HepG2 (cell line): Measurements from ENCODE around the gene CD300A. TPM values are rescaled to one million over a fixed set of nuclear protein-coding genes. Genes with fewer than 3 reads are reported as not detected.
A peak's percentile ranks its signal among the peaks of the same experiment; 100 is the strongest.

Experiments
- CBX5 ChIP-seq: sonication (generic); formaldehyde crosslinking; IDR thresholded peaks from 2 replicates; pipeline ENCODE4 v1.4.0; 2020; ENCODE audit warnings: missing genetic modification reagents, borderline replicate concordance
- HNRNPUL1 ChIP-seq: fragments of 200-400 bp; formaldehyde crosslinking; IDR thresholded peaks from 2 replicates; pipeline ENCODE4 v1.6.1; 2017; ENCODE audit warnings: low read depth, mild to moderate bottlenecking, low read length, moderate library complexity
- KDM5A ChIP-seq: fragments of 200-600 bp; sonication (generic); IDR thresholded peaks from 2 replicates; pipeline ENCODE4 v1.7.0; 2018; ENCODE audit warnings: antibody characterized with exemption, mild to moderate bottlenecking, low read length, borderline replicate concordance
- KMT2B ChIP-seq: IDR thresholded peaks from 2 replicates; pipeline ENCODE4 v1.6.1; 2016; ENCODE audit warnings: missing genetic modification reagents, missing compliant biosample characterization
- MLLT10 ChIP-seq: sonication (generic); formaldehyde crosslinking; IDR thresholded peaks from 2 replicates; pipeline ENCODE4 v1.4.0; 2020; ENCODE audit warnings: missing genetic modification reagents
- NRL ChIP-seq: sonication (generic); formaldehyde crosslinking; IDR thresholded peaks from 2 replicates; pipeline ENCODE4 v1.5.0; 2020; ENCODE audit warnings: missing genetic modification reagents, mild to moderate bottlenecking, moderate library complexity, borderline replicate concordance
- PCBP1 ChIP-seq: fragments of 200-400 bp; formaldehyde crosslinking; IDR thresholded peaks from 2 replicates; pipeline ENCODE4 v1.6.1; 2017; ENCODE audit warnings: mild to moderate bottlenecking, low read depth, low read length, borderline replicate concordance
- RFXANK ChIP-seq: IDR thresholded peaks from 2 replicates; pipeline ENCODE4 v1.6.1; 2016
- SIN3A ChIP-seq: IDR thresholded peaks from 2 replicates; pipeline ENCODE4 v1.6.1; 2011; ENCODE audit warnings: low read depth, mild to moderate bottlenecking, control low read depth, low read length, borderline replicate concordance
- ZBTB21 ChIP-seq: sonication (generic); formaldehyde crosslinking; IDR thresholded peaks from 2 replicates; pipeline ENCODE4 v1.4.0; 2020; ENCODE audit warnings: missing genetic modification reagents
- ZNF335 ChIP-seq: sonication (generic); formaldehyde crosslinking; IDR thresholded peaks from 2 replicates; pipeline ENCODE4 v1.4.0; 2020; ENCODE audit warnings: missing genetic modification reagents
- polyA plus RNA-seq, 8 experiments: library from polyadenylated mRNA; depleted of rRNA in 3 of 8; stranded (reverse) in 7 of 8; unstranded in 1 of 8; fragments of >200 nt; fragmentation: Illumina TruSeq in 4 of 8; extraction: Trizol in 4 of 8; gene quantifications; 2 replicates each; pipeline versions ENCODE4 v1.2.1 to v1.2.3, GENCODE V29; 2011 to 2016; ENCODE audit warnings: low read depth in 4 of 8, missing spikeins in 1 of 8, mixed read lengths in 1 of 8; ENCODE audit not compliant: insufficient read depth in 1 of 8
- total RNA-seq, 5 experiments: library from RNA; depleted of rRNA; stranded (reverse); fragments of >200 nt; fragmentation: Illumina TruSeq; extraction: Trizol; gene quantifications; 2 replicates each; pipeline ENCODE4 v1.2.3, GENCODE V29; 2016; ENCODE audit warnings: low read depth in 1 of 5
- TF ChIP-seq, protein P1 (sequence below), 2 experiments: sonication (generic) in 1 of 2; formaldehyde crosslinking in 1 of 2; IDR thresholded peaks; 2 replicates each; pipeline versions ENCODE4 v1.6.1 to v1.9.0; 2014 to 2022; ENCODE audit warnings: antibody characterized with exemption in 1 of 2, borderline replicate concordance in 1 of 2, inconsistent platforms in 1 of 2, low read depth in 1 of 2, missing genetic modification reagents in 1 of 2
- TF ChIP-seq, protein P2 (sequence below): sonication (generic); formaldehyde crosslinking; IDR thresholded peaks from 2 replicates; pipeline ENCODE4 v1.4.0; 2020; ENCODE audit warnings: missing genetic modification reagents

Gene CD300A
- total and polyA plus RNA-seq, 2 of the 13 experiments (the other 11 are each of a cell fraction or from before 2014, with no cell fraction given): not detected

DNA sequence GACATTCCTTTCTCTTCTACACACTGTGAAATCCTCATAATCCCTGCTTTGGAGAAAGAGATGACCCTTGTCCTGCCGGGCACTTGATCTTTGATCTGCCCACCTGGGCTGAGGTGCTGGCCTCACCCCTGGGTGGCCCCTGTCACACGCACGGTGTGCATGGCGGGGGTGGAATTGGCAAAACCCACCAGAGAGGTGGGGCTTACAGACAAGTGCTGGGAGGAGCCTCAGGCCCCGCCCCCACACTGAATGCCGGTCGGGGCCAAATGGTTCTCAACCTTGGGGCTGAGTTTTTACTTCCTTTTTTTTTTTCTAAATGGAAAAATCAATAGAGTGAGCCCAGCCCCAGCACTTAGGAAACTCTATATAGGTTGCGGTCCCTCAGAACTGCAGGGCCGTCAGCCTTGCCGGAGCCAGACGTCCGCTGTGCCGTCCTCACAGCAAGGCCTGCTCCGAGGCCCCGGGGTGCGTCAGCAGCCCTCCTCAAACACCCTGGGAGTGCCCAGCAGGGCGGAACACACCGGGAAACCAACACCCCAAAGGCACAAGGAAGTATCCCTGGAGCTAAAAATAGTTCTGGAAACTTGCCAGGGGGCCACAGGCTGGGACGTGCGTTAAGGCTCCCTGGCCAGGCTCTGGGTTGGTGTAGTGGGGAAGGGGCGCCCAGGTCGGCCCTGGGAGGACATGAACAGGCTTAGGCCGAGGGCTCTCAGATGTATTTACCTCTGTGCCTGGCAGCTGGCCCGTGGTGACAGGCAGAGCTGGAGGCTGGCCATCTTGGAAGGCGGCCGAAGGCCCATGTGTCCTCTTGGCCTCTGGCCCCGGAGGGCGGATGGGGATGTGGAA lies 23.5 kb upstream of the CD300A start (continued):
- TF ChIP-seq, protein P1, sequence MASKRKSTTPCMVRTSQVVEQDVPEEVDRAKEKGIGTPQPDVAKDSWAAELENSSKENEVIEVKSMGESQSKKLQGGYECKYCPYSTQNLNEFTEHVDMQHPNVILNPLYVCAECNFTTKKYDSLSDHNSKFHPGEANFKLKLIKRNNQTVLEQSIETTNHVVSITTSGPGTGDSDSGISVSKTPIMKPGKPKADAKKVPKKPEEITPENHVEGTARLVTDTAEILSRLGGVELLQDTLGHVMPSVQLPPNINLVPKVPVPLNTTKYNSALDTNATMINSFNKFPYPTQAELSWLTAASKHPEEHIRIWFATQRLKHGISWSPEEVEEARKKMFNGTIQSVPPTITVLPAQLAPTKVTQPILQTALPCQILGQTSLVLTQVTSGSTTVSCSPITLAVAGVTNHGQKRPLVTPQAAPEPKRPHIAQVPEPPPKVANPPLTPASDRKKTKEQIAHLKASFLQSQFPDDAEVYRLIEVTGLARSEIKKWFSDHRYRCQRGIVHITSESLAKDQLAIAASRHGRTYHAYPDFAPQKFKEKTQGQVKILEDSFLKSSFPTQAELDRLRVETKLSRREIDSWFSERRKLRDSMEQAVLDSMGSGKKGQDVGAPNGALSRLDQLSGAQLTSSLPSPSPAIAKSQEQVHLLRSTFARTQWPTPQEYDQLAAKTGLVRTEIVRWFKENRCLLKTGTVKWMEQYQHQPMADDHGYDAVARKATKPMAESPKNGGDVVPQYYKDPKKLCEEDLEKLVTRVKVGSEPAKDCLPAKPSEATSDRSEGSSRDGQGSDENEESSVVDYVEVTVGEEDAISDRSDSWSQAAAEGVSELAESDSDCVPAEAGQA (IDR thresholded peaks at IDR 0.05; ENCODE audit: low read depth): peak; percentile 69; the same call in 1 of the 2 replicates
- TF ChIP-seq, protein P1 (CRISPR knock-in tag; IDR thresholded peaks at IDR 0.05; ENCODE audit: borderline replicate concordance): peak; percentile 79; the same call in 1 of the 2 replicates
- no peak for TF ChIP-seq MLLT10
- no peak for TF ChIP-seq RFXANK (CRISPR knock-in tag)
- peak; percentile 54; the same call in 1 of the 2 replicates for TF ChIP-seq ZNF335 (CRISPR knock-in tag)
- peak; percentile 69; the same call in 1 of the 2 replicates for TF ChIP-seq KMT2B (CRISPR knock-in tag)
- TF ChIP-seq CBX5 (CRISPR knock-in tag): peak; percentile 66; the same call in 1 of the 2 replicates
- TF ChIP-seq ZBTB21 (CRISPR knock-in tag): peak; percentile 7; the same call in 1 of the 2 replicates
- TF ChIP-seq KDM5A: no peak; the same call in 1 of the 2 replicates
- TF ChIP-seq SIN3A: peak; percentile 93
- no peak; the same call in none of the 2 replicates for TF ChIP-seq NRL (CRISPR knock-in tag)
- TF ChIP-seq HNRNPUL1: no peak
- 0 out of 2 replicates have a peak, but pooled peaks have one; percentile 30 for TF ChIP-seq PCBP1
- TF ChIP-seq, protein P2, sequence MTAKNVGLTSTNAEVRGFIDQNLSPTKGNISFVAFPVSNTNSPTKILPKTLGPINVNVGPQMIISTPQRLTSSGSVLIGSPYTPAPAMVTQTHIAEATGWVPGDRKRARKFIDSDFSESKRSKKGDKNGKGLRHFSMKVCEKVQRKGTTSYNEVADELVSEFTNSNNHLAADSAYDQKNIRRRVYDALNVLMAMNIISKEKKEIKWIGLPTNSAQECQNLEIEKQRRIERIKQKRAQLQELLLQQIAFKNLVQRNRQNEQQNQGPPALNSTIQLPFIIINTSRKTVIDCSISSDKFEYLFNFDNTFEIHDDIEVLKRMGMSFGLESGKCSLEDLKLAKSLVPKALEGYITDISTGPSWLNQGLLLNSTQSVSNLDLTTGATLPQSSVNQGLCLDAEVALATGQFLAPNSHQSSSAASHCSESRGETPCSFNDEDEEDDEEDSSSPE (CRISPR knock-in tag): peak; percentile 60
